DMS53 (cell line): ENCODE measurements around the gene SCNN1B.
A peak's percentile ranks its signal among the peaks of the same experiment; 100 is the strongest.
"Not testable (repeated sequence)": the region's sequence is repeated elsewhere in the genome, so short reads cannot be mapped to it uniquely, and the experiment has no call there.

Experiments
- DNase-seq: peaks from one replicate; lab custom pipeline; 2025; lab: John Stamatoyannopoulos, UW

SCNN1B gene, protein sequence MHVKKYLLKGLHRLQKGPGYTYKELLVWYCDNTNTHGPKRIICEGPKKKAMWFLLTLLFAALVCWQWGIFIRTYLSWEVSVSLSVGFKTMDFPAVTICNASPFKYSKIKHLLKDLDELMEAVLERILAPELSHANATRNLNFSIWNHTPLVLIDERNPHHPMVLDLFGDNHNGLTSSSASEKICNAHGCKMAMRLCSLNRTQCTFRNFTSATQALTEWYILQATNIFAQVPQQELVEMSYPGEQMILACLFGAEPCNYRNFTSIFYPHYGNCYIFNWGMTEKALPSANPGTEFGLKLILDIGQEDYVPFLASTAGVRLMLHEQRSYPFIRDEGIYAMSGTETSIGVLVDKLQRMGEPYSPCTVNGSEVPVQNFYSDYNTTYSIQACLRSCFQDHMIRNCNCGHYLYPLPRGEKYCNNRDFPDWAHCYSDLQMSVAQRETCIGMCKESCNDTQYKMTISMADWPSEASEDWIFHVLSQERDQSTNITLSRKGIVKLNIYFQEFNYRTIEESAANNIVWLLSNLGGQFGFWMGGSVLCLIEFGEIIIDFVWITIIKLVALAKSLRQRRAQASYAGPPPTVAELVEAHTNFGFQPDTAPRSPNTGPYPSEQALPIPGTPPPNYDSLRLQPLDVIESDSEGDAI

DNA sequence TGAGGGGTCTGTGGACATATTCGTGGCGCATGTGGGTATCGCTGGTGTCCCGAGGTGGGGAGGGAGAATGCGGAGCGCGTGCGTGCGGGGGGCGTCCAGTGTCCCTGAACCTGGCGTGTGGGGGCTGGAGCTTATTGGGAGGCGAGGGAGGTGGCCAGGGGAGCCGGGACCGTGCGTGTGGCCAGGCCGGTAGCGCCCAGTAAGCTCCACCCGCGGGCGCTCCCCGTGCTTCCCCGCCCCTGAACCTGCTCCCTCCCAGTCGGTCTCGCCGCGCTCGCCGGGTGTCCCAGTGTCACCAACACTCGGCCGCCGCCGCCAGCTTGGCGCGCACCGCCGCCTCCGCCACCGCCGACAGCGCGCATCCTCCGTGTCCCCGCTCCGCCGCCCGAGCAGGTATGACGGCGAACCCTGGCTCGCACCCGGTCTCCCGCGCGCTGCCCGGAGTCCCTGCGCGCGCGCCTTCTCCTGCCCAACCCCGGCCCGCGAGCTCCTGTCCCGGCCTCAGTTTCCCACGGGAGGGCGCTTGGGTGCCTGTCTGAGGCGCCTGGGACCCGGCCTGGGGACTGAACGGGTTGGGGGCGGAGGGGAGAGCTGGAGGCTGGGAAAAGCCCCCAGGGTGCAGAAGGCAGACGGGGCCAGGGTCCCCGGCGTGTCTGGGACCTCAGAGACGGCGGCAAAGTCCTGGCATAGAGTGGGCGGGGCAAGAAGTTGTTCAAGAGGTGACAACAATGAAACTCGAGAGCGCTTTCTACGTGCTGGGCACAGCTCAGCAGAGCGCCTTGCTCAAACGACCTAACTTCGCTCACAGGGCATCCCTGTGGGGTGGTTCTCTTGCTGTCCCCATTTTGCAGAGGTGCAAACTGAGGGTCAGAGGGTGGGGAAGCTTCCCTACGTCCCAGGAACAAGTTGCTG, at the start of gene SCNN1B:
SCNN1B (plus strand) TSS at position 258 of the 912 bp plus-strand sequence. CDS start 46,298 bp downstream, outside the sequence.
- DNase-seq, result peak; percentile 72

DNA sequence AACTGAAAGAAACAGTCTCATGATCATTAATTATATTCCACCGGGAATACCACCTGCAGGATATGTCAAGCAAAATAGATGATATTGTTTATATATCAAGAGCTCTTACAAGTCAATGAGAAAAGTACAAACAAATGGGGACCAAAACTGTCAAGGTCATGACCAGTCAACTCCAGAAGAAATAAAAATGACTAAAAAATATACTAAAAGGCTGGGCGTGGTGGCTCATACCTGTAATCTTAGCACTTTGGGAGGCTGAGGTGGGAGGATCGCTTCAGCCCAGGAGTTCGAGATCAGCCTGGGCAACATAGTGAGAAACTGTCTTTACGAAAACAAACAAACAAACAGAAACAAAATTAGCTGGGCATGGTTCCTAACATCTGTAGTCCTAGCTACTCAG, 49.8 kb upstream of the SCNN1B start:
- no peak for DNase-seq

DNA sequence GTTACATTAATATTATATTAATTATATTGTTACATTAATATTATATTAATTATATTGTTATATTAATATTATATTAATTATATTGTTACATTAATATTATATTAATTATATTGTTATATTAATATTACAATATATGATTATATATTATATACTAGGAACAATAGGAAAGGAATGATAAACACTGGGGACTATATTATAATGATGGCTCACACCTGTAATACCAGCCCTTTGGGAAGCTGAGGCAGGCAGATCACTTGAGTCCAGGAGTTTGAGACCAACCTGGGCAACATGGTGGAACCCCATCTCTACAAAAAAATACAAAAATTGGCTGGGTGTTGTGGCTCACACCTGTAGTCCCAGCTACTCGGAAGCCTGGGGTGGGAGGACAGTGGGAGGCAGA, 48.5 kb upstream of the SCNN1B start:
- not testable (repeated sequence) for DNase-seq

DNA sequence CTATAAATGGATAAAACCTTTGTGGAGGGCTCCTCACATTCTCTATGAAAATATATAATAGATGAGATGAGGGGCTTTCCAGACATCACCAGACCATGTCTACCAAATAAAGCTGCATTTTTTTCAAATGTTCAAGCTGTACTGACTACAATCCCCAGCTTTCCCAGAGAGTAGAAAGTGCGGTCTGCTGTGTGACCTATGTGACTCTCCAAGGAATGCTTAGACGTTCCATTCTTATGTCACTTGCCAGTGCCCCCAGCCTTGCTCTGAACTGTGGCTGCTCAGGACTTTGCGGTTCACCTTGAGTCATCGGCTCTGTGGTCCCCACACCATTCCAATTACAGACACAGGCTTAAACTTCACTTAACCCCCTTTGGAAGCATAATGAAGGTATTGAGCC, 47.8 kb upstream of the SCNN1B start:
- DNase-seq, result no peak

DNA sequence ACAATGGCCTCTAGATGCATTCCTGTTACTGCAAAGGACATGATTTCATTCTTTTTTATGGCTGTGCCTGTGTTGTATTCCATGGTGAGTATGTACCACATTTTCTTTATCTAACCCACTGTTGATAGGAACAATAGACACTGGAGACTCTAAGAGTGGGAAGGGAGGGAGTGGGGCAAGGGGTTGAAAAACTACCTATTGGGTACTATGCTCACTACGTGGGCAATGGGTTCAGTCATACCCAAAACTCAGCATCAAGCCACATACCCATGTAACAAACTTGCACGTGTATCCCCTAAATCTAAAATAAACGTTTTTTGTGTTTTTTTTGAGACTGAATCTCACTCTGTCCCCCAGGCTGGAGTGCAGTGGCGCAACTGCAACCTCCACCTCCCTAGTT, 47.1 kb upstream of the SCNN1B start:
- no peak for DNase-seq

DNA sequence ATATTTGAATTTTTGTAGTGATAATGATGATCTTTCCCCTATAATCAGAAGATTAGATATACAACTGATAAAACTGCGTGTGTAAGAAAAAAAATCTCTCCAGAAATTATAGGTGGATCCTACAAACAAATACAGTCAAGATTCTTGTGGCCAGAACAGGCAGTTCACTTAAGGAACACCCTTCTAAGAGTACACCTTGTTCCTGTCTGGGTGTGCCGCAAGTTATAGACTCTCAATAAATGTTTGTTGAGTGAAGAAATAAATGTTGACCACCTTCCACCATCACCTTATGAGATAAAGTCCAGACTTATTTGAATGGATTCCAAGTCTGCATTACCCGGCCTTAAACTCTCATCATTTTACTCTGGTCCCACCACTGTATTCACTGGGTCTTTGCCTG, 45.7 kb upstream of the SCNN1B start:
- no peak for DNase-seq

DNA sequence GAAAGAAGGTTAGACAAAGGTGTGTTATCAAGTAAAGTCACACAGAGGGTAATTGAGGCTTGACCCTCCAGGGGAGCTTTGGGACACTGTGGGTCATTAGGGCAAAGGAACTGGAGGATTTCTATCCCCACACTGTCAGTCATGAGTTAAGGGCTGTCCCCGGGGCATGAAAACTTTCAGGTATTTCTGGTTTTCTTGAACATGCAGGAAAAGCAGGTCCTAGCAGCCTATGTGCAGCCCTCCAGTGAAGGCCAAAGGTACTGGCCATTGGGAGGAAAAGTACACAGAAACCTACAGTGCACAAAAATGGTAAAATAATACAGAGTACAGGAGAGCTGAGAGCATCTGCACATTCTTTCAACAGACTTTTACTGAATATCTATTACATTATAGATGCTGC, 44.4 kb upstream of the SCNN1B start:
- peak; percentile 33 for DNase-seq

DNA sequence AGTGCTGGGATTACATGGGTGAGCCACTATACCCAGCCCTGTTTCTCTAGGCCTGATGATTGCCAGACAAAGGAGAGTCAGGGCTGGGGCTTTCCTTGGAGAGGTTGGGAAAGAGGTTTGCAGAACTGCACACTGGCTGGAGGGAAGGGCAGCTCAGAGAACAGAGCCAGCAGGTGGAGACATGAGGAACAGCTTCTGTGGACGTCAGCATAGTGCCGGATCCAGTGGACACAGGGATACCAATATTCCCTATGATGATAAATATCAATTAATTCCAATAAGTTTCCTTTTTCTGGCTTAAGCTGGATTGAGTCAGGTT, 43.2 kb upstream of the SCNN1B start:
- DNase-seq, result peak; percentile 5

DNA sequence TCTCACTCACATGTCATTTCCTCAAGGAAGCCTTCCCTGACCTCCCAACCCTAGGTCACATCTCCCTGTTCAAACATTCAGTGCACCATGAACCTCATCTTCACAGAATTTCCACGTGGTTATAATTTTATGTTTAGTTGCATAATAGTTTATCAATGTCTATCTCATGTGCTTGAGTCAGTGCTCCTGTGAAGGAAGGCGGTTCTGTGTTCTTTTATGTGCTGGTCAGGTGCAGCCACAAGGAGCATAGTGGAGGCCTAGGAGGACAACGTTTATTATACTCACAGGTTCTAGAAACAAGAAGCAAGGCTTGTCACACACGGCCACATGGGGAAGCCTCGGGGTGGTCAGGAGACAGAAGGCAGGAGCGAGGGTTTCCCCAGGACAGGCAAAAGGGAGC, 34.5 kb upstream of the SCNN1B start:
- DNase-seq, result no peak

DNA sequence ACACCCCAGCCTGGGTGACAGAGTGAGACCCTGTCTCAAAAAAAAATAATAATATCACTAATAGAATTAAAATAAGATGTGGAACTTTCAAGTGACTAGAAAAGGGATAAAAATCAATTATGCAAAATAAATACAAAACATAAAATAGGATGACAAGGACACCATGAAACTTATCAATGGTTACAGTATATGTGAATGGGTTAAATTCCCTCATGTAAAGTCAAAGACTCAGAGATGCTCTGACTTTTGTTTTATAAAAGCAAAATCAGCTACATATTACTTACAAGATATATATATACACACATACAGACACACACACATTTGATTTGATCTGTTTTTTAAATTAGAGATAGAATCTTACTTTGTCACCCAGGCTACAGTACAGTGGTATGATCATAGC, 33.5 kb upstream of the SCNN1B start:
- no peak for DNase-seq

DNA sequence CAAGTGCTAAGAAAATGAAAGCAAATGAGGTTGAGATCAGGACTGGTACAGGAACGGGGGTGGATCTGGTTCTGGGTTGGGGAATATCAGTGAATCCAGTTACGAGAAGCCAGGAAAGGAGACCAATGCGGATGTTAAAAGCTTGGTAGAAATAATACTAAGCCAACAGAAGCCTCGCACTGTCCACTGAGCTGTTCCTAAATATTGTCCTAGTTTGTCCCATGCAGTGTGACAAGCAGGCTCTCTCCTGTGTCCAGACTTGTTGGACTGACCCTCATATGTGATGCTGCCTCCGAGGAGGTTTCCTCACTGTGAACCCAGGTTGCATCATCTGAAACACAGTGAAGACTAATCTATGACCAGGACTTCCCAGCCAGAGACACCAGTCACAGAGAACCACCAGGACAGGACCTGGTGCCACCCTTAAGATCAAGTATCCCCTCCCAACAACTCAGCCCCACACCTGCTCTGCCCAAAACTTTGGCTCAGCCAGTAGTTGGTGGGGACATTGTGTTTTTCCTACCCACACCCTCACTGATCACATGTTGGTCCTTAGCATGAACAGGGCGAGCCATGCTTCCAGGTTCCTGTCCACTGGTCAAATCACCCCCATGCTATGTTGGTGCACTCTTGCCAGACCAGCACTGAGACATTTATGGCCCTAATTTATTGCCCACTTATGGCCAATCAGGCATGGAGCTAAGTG, 32.7 kb upstream of the SCNN1B start:
- DNase-seq, result peak; percentile 20

DNA sequence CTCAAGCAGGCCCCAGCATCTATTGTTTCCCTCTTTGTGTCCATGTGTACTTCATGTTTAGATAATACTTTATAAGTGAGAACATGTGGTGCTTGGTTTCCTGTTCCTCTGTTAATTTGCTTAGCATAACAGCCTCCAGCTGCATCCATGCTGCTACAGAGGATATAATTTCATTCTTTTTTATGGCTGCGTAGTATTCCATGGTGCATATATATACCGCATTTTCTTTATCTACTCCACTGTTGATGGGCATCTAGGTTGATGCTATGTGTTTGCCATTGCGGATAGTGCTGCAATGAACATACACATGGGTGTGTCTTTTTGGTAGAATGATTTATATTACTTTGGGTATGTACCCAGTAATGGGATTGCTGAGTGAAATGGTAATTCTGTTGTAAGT, 31.4 kb upstream of the SCNN1B start:
- DNase-seq, result no peak

DNA sequence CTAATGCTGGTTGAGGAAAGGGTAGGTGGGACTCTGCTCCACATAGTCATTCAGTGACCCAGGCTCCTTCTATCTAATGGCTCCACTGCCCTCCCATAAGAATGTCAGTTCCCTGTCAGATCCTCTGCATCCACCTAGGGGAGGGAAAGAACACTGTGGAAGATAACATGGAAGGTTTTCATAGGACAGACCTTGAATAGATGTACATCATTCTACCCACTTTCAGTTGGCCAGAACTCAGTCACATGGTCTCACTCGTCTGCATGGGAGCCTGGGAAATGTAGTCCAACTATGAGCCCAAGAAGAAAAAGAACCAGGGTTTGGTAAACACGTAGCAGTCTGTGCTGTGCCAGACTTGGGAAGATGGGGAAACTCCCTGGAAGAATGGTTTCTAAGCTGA, 27.1 kb upstream of the SCNN1B start:
- peak; percentile 67 for DNase-seq

DNA sequence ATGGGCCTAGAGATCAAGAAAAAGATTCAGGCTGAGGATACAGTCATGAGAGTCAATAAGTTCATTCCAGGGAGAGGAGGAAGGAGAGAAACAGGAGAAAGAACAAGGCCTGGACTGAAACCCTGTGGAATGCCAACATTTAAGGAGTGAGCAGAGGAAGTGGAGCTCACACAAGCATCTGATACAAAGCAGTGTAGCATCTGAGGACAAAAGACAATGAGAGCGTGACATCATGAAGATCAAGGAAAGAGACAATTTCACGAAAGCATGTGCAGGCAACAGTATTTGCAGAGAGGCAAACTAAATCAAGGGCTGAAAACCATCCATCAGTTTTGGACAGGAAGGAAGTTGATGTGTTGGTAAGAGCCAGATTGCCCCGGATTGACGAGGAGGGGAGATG, 25.3 kb upstream of the SCNN1B start:
- no peak for DNase-seq

DNA sequence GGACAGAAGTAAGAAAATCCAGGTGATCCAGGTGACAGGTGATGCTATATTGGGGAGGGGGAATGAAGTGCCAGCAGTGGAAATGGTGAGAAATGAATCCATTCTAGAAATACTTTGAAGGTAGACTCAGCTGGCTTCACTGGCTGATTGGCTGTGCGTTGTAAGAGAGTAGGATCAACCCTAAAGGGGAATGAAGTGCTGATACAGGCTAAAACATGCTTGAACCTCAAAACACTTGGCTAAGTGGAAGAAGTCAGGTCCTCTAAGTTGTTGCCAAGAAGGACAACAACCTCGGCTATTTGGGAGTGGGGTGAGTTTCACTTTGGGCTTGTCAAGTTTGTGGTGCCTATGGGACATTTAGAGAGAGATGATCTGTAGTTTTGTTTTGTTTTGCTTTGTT, 24.1 kb upstream of the SCNN1B start:
- DNase-seq, result no peak

DNA sequence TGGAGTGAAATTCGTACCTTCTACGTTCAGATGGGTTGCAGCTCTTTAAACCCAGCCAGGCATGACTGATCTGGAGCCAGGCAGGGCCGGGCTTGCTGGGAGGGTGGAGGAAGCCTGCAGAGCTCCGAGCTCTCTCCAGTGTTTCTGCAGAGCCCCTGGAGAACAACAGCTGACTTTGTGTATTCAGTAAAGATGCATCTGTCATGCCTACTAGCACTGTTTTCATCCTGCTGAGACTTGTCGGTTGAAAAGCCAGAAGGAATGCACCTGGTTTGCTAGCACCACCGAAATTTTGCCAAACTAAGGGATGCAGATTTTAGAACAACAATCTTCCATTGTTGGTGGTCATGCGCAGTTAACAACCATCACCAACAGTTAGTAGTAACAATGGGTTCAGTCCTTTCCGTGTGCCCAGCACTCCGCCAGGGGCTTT, 22.4 kb upstream of the SCNN1B start:
- DNase-seq, result peak; percentile 79

DNA sequence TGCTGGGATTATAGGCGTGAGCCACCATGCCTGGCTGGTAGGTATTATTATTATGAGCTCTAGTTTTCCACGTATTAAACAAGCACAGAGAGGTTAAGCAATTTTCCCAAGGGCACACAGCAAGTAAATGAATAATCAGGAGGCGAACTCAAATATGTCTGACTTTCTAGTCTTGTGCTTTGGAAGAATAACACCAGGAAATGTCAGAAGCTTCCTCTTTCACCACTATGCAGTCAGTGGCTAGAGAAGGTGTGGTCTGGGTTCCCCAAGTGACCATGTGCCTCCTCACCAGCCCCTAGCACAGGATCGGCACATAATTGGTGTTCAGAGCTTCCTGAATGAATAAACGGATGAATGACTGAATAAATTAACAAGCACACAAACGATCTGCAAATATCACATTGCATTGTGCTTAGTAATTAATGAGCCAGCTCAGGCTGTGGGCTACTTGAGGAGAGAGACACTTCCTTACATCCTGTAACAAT, 21.6 kb upstream of the SCNN1B start:
- DNase-seq, result peak; percentile 17

DNA sequence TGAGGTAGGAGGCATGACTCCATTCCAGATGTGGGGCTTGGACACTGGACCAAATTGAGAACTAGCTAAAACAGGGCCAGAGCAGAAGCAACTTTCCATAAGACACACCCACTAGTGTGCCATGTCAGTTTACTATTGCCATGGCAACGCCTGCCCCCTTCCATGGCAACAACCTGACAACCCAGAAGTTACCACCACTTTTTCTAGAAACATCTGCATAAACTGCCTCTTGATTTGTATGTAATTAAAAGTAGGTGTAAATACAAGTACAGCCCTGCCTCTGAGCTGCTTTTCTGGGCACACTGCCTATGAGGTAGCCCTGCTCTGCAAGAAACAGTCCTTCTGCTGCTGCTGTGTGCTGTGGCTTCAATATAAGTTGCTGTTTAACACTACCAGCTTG, 19.5 kb upstream of the SCNN1B start:
- DNase-seq, result peak; percentile 52

DNA sequence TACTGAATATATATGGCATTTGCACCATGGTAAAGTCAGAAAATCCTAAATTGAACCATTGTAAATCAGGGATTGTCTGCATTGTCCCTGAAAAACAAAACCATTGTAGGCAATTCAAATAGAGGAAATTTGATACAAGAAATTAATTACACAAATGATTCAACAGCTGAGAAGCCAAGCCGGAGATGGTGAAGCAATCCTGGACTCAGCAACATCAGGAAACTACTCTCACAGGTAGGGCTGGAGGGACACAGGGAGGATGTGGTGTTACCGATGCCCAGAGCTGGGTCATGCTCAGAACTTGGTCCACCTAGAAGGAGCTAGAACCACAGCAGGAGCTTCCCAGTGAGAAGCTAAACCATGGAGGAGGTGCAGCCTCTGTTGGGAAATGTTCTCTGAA, 18.5 kb upstream of the SCNN1B start:
- DNase-seq, result no peak

DNA sequence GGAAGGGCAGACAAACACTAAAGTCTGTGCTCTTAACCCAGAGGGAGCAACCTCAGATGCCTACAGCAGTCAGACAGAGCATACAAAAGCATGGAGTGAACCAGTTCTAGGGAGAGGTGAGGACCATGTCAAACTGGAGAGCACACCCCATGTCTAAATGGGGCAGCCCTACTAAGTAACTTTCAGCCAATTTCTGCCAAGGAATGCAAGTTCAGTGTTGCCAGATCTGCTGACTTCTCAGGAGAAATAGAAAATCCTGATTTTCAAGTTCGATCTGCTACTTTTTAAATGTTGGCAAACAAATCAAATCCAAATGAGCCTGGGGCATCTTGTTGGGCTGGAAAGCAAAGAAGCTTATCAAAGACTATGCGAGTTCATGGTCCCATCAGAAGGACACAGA, 17.5 kb upstream of the SCNN1B start:
- no peak for DNase-seq

DNA sequence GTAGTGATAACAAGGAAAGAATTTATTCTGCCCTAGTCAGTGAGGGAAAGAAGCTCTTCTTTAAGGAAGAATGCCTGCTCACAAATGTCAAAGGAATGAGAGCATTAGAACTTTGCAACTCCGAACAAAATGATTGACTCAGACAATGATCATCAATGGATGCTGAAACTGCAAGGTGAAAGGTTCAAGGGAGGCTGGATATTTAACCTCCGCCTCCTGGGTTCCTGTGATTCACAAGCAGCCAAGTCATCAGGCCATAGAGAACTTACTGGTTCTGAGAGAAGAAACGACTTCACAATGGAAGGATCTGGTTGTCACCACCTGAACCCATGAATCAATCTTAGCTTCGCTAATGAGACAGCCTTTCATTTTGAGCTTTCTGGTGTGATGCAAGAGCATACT, 16.0 kb upstream of the SCNN1B start:
- DNase-seq, result no peak

DNA sequence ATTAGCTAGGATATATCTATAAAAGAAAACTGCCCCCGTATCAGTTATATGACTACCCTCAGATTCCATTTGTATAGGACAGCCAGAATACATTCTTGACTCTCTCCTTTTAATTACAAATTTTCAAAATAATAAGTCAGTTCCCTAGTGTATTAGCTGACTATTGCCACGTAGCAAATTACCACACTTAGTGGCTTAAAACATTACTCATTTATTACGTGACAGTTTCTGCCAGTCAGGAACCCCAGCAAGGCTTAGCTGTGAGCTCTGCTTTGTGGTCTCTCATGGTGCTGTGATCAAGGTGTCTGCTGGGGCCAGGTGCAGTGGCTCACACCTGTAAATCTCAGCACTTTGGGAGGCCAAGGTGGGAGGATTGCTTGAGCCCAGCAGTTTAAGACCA, 13.9 kb upstream of the SCNN1B start:
- no peak for DNase-seq
